Neural progenitor cell (in vitro differentiated cells): ENCODE results near the gene EPHA4.

Experiments used
- EZH2phosphoT487 ChIP-seq: fragments of 200-600 bp; sonication (generic); IDR thresholded peaks from 2 replicates; pipeline ENCODE4 v1.6.1; 2017; ENCODE audit warnings: antibody characterized with exemption
- TF ChIP-seq, protein P1 (sequence below): fragments of 200-600 bp; sonication (generic); IDR thresholded peaks from 2 replicates; pipeline ENCODE4 v1.5.1; 2017; ENCODE audit warnings: antibody characterized with exemption, mild to moderate bottlenecking

DNA sequence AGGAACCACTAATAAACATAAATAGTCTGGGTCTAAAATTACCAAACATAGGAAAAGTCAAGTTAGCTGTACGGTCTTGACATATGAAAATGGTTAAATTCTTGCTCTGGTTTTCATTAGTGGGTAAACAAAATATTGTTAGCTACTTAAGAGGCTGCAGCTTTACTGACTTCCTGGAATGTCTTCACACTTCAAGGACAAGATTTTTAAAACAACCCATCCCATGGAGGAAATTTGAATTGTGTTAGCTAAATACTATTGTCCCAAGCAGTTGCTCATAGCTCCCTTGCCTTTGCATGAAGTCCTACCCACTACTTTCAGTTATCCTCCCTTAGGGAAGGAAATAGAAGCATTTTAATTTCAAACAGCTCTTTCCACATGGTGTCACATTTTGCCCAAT is 128.5 kb downstream of the EPHA4 start:
- TF ChIP-seq, protein P1, sequence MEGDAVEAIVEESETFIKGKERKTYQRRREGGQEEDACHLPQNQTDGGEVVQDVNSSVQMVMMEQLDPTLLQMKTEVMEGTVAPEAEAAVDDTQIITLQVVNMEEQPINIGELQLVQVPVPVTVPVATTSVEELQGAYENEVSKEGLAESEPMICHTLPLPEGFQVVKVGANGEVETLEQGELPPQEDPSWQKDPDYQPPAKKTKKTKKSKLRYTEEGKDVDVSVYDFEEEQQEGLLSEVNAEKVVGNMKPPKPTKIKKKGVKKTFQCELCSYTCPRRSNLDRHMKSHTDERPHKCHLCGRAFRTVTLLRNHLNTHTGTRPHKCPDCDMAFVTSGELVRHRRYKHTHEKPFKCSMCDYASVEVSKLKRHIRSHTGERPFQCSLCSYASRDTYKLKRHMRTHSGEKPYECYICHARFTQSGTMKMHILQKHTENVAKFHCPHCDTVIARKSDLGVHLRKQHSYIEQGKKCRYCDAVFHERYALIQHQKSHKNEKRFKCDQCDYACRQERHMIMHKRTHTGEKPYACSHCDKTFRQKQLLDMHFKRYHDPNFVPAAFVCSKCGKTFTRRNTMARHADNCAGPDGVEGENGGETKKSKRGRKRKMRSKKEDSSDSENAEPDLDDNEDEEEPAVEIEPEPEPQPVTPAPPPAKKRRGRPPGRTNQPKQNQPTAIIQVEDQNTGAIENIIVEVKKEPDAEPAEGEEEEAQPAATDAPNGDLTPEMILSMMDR = no peak
- TF ChIP-seq EZH2phosphoT487 = no peak
